Spleen (tissue), 7 donors: ENCODE measurements around the gene PALS1.

Experiments
- POLR2A ChIP-seq, 3 donors: fragments of 450-650 bp; IDR thresholded peaks; one replicate each; pipeline ENCODE4 v1.5.1; 2017; ENCODE audit warnings: antibody characterized with exemption in 3 of 3, mild to moderate bottlenecking in 1 of 3
- POLR2AphosphoS5 ChIP-seq, 3 donors: sonication (generic); formaldehyde crosslinking; IDR thresholded peaks; one replicate each; pipeline ENCODE4 v1.5.1; 2017; ENCODE audit warnings: antibody characterized with exemption in 3 of 3
- TF ChIP-seq, protein P1 (sequence below), 11 experiments: fragments of 200-600 bp in 7 of 11; fragments of 450-650 bp in 4 of 11; sonication (generic) in 4 of 11; IDR thresholded peaks in 8 of 11; conservative IDR thresholded peaks in 3 of 11; 1 replicate in 7 of 11; 2 replicates in 4 of 11; pipeline versions ENCODE4 v1.4.0 to v1.8.0; 2016 to 2021; ENCODE audit warnings: antibody characterized with exemption in 11 of 11, inconsistent platforms in 4 of 11, mild to moderate bottlenecking in 1 of 11
- donor health status: DM: no; HTN: no; CAD: no; lungs with moderate emphysema.
- donor health status: DM: no; HTN: no; CAD: no.
- donor health status: DM: no; HTN: no; CAD: no.

DNA sequence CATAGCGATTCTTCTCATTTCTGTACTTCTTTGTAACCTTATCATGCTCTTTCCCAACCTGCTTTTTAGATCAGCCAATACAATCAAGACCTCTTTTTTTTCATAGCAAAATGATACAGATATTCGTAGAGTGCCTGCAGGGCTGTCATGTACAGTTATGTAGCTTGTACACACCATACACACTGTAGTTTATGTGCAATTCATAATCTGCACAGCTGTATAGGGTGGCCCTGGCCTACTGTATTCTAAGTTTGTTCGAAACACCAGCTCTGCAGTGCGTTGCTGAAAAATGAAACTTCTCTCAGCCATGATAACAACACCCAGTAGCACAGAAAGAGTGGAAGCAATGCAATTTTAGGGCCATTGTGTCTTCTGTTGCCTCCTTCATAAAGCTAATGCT, 15.7 kb upstream of the PALS1 start:
- TF ChIP-seq, protein P1, sequence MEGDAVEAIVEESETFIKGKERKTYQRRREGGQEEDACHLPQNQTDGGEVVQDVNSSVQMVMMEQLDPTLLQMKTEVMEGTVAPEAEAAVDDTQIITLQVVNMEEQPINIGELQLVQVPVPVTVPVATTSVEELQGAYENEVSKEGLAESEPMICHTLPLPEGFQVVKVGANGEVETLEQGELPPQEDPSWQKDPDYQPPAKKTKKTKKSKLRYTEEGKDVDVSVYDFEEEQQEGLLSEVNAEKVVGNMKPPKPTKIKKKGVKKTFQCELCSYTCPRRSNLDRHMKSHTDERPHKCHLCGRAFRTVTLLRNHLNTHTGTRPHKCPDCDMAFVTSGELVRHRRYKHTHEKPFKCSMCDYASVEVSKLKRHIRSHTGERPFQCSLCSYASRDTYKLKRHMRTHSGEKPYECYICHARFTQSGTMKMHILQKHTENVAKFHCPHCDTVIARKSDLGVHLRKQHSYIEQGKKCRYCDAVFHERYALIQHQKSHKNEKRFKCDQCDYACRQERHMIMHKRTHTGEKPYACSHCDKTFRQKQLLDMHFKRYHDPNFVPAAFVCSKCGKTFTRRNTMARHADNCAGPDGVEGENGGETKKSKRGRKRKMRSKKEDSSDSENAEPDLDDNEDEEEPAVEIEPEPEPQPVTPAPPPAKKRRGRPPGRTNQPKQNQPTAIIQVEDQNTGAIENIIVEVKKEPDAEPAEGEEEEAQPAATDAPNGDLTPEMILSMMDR (IDR thresholded peaks at IDR 0.05 in 8 of 11, conservative IDR thresholded peaks at IDR 0.05 in 3 of 11): no peak
- TF ChIP-seq POLR2A (IDR thresholded peaks at IDR 0.05) (no peak), POLR2AphosphoS5 (IDR thresholded peaks at IDR 0.05) (no peak)
